MG63 (cell line): ENCODE results near the gene CLASP1. TPM values are rescaled to one million over a fixed set of nuclear protein-coding genes. Genes with fewer than 3 reads are reported as not detected.
"Not testable (repeated sequence)": the region's sequence is repeated elsewhere in the genome, so short reads cannot be mapped to it uniquely, and the experiment has no call there.

Experiments used
- DNase-seq: peaks from one replicate; pipeline ENCODE4 v3.0.0-alpha.2; 2020
- H3K27me3 ChIP-seq: fragments of 250-450 bp; sonication (Bioruptor Pico); 2 replicates; pipeline ENCODE4 v1.5.1; 2020; ENCODE audit warnings: mild to moderate bottlenecking, moderate library complexity
- H3K36me3 ChIP-seq: fragments of 250-450 bp; sonication (Bioruptor Pico); 2 replicates; pipeline ENCODE4 v1.5.1; 2020; ENCODE audit warnings: mild to moderate bottlenecking, moderate library complexity
- H3K4me3 ChIP-seq: fragments of 250-450 bp; sonication (Bioruptor Pico); 2 replicates; pipeline ENCODE4 v1.5.1; 2020; ENCODE audit warnings: mild to moderate bottlenecking, moderate library complexity
- H3K9me3 ChIP-seq: fragments of 250-450 bp; sonication (Bioruptor Pico); 2 replicates; pipeline ENCODE4 v1.5.1; 2020; ENCODE audit warnings: mild to moderate bottlenecking, moderate library complexity
- total RNA-seq: library from RNA; depleted of rRNA; stranded (reverse); fragments of >200 nt; shearing (Covaris generic); gene quantifications from 2 replicates; pipeline ENCODE4 v1.2.3, GENCODE V29; 2014; ENCODE audit warnings: low replicate concordance

CLASP1 gene
- total RNA-seq, 1 experiment from 2014 or later, result 20.8 TPM

DNA sequence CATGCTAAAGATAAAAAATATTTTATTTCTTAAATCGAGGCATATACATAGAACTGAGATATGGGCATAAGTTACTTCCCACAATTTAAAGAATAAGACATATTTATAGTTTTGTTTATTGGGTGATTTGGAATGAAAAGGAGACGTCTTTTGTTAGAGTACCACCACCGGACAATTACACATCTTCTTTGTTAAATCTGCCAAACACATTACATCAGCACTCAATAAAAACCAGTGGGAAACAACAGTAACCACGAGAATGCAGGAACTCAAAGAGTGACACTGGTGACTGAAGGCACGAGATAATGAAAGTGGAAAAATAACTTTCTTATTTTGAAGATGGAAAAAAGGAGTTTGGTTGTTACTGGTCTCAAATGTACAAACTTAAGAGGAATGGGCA, 271.6 kb downstream of the CLASP1 start:
- no peak overlapping the region for H3K4me3 ChIP-seq
- DNase-seq, result no peak
- peaks cover 65% of the 10 kb centered on the region for H3K36me3 ChIP-seq
- no peaks in the 10 kb centered on the region for H3K27me3 ChIP-seq
- no peaks in the 10 kb centered on the region for H3K9me3 ChIP-seq

- peak; percentile 64 for DNase-seq
- Histone ChIP-seq H3K36me3 (peaks cover 65% of the 10 kb centered on the region), H3K4me3 (no peak overlapping the region), H3K27me3 (no peaks in the 10 kb centered on the region), H3K9me3 (no peaks in the 10 kb centered on the region)
Observed at GRCh38 chr2:121376535-121377250, 272.6 kb downstream of the CLASP1 start.

GRCh38 chr2:121375621-121376159, 273.6 kb downstream of the CLASP1 start:
- DNase-seq, result no peak
- H3K9me3 ChIP-seq, result no peaks in the 10 kb centered on the region
- H3K4me3 ChIP-seq, result no peak overlapping the region
- no peaks in the 10 kb centered on the region for H3K27me3 ChIP-seq
- H3K36me3 ChIP-seq, result peaks cover 61% of the 10 kb centered on the region

DNA sequence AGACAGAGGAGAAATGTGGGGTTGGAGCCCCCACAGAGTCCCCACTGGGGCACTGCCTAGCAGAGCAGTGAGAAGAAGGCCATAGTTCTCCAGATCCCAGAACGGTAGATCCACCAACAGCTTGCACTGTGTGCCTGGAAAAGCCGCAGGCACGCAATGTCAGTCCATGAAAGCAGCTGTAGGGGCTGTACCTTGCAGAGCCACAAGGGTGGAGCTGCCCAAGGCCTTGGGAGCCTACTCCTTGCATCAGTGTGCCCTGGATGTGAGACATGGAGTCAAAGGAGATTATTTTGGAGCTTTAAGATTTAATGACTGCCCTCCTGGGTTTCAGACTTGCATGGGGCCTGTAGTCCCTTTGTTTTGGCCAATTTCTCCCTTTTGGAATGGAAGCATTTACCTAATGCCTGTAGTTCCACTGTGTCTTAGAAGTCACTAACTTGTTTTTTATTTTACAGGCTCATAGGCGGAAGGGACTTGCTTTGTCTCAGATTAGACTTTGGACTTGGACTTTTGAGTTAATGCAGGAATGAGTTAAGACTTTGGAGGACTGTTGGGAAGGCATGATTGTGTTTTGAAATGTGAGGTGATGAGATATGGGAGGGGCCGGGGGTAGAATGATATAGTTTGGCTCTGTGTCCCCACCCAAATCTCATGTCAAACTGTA, 274.7 kb downstream of the CLASP1 start:
- not testable (repeated sequence) for H3K27me3 ChIP-seq, H3K4me3 ChIP-seq, H3K9me3 ChIP-seq, DNase-seq
- peaks cover 62% of the 10 kb centered on the region for H3K36me3 ChIP-seq

- Histone ChIP-seq H3K36me3 (peaks cover 54% of the 10 kb centered on the region), H3K4me3 (no peak overlapping the region), H3K27me3 (no peaks in the 10 kb centered on the region), H3K9me3 (no peaks in the 10 kb centered on the region)
- no peak for DNase-seq
Observed at GRCh38 chr2:121372721-121373353, 276.4 kb downstream of the CLASP1 start.

GRCh38 chr2:121372082-121372481, 277.2 kb downstream of the CLASP1 start:
- Histone ChIP-seq H3K27me3 (no peaks in the 10 kb centered on the region), H3K9me3 (no peaks in the 10 kb centered on the region), H3K36me3 (peaks cover 55% of the 10 kb centered on the region), H3K4me3 (no peak overlapping the region)
- DNase-seq, result no peak

DNA sequence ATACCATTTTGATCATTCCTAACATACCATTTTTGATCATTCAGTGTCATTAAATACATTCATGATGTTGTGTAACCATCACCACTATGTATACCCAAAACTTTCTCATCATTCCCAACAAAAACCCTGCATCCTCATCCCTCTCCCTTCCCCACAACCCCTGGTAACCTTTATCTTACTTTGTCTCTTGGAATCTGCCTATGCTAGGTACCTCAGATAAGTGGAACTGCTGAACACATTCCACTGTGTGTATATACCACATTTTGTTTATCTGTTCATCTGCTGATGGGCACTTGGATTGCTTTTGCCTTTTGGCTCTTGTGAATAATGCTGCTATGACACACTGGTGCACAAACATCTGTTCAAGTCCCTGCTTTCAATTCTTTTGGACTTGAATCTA, 280.4 kb downstream of the CLASP1 start:
- Histone ChIP-seq H3K27me3 (no peaks in the 10 kb centered on the region), H3K9me3 (no peaks in the 10 kb centered on the region)
- DNase-seq, result no peak

GRCh38 chr2:121368155-121368554, 281.1 kb downstream of the CLASP1 start:
- Histone ChIP-seq H3K27me3 (no peaks in the 10 kb centered on the region), H3K4me3 (no peak overlapping the region), H3K9me3 (no peaks in the 10 kb centered on the region), H3K36me3 (peaks cover 39% of the 10 kb centered on the region)
- no peak for DNase-seq

More for the DNA sequence above, 280.4 kb downstream of the CLASP1 start:
- peaks cover 41% of the 10 kb centered on the region for H3K36me3 ChIP-seq
- H3K4me3 ChIP-seq, result no peak overlapping the region

GRCh38 chr2:121367246-121367900, 281.9 kb downstream of the CLASP1 start:
- Histone ChIP-seq H3K9me3 (no peaks in the 10 kb centered on the region), H3K27me3 (no peaks in the 10 kb centered on the region), H3K36me3 (peaks cover 39% of the 10 kb centered on the region), H3K4me3 (no peak overlapping the region)
- no peak for DNase-seq

GRCh38 chr2:121366040-121366439, 283.2 kb downstream of the CLASP1 start:
- Histone ChIP-seq H3K27me3 (no peaks in the 10 kb centered on the region), H3K36me3 (peaks cover 41% of the 10 kb centered on the region), H3K9me3 (no peaks in the 10 kb centered on the region), H3K4me3 (no peak overlapping the region)
- no peak for DNase-seq

GRCh38 chr2:121365061-121365460, 284.2 kb downstream of the CLASP1 start:
- no peak for DNase-seq
- Histone ChIP-seq H3K27me3 (no peaks in the 10 kb centered on the region), H3K36me3 (peaks cover 37% of the 10 kb centered on the region), H3K9me3 (no peaks in the 10 kb centered on the region), H3K4me3 (no peak overlapping the region)

GRCh38 chr2:121363632-121364420, 285.4 kb downstream of the CLASP1 start:
- Histone ChIP-seq H3K27me3 (no peaks in the 10 kb centered on the region), H3K36me3 (peaks cover 40% of the 10 kb centered on the region), H3K9me3 (no peaks in the 10 kb centered on the region), H3K4me3 (no peak overlapping the region)
- peak; percentile 90 for DNase-seq

- no peaks in the 10 kb centered on the region for H3K9me3 ChIP-seq
- no peaks in the 10 kb centered on the region for H3K27me3 ChIP-seq
- peak; percentile 25 for DNase-seq
- peaks cover 48% of the 10 kb centered on the region for H3K36me3 ChIP-seq
- H3K4me3 ChIP-seq, result no peak overlapping the region
Observed at GRCh38 chr2:121362774-121363173, 286.5 kb downstream of the CLASP1 start.

- DNase-seq, result no peak
- H3K4me3 ChIP-seq, result no peak overlapping the region
- no peaks in the 10 kb centered on the region for H3K9me3 ChIP-seq
- peaks cover 48% of the 10 kb centered on the region for H3K36me3 ChIP-seq
- no peaks in the 10 kb centered on the region for H3K27me3 ChIP-seq
Observed at GRCh38 chr2:121362226-121362625, 287.0 kb downstream of the CLASP1 start.

GRCh38 chr2:121360566-121361300, 288.5 kb downstream of the CLASP1 start:
- Histone ChIP-seq H3K27me3 (no peaks in the 10 kb centered on the region), H3K9me3 (no peaks in the 10 kb centered on the region), H3K4me3 (no peak overlapping the region), H3K36me3 (peaks cover 51% of the 10 kb centered on the region)
- peak; percentile 88 for DNase-seq
